Ascending aorta (tissue), 2 donors: ENCODE results near the gene PHF2. TPM values are rescaled to one million over a fixed set of nuclear protein-coding genes. Genes with fewer than 3 reads are reported as not detected.

Experiments
- DNase-seq, 2 donors: peaks; one replicate each; pipeline ENCODE4 v3.0.0-alpha.2; 2019; ENCODE audit warnings: low spot score in 2 of 2
- H3K27ac ChIP-seq, 2 donors: fragments of 200-600 bp; sonication (generic); one replicate each; pipeline ENCODE4 v1.5.1; 2016 to 2017; ENCODE audit warnings: mild to moderate bottlenecking in 1 of 2
- H3K27me3 ChIP-seq: fragments of 200-600 bp; sonication (generic); one replicate; pipeline ENCODE4 v1.5.1; 2017
- H3K36me3 ChIP-seq, 2 donors: fragments of 200-600 bp; sonication (generic); one replicate each; pipeline ENCODE4 v1.5.1; 2016
- H3K4me1 ChIP-seq, 2 donors: fragments of 200-600 bp; sonication (generic); one replicate each; pipeline ENCODE4 v1.5.1; 2016 to 2017; ENCODE audit warnings: mild to moderate bottlenecking in 1 of 2
- H3K4me3 ChIP-seq, 2 donors: fragments of 200-600 bp; sonication (generic); one replicate each; pipeline ENCODE4 v1.5.1; 2016 to 2017; ENCODE audit warnings: mild to moderate bottlenecking in 1 of 2
- H3K9me3 ChIP-seq, 2 donors: fragments of 200-600 bp; sonication (generic); one replicate each; pipeline ENCODE4 v1.5.1; 2016
- intact Hi-C: fragments of 100-400 bp; cut with DNase I; formaldehyde crosslinking; loops from one replicate; pipeline ENCODE4 v1.15.1; 2023
- total RNA-seq: library from RNA; depleted of rRNA; stranded (reverse); fragments of >200 nt; gene quantifications from one replicate; pipeline ENCODE4 v1.1.0, GENCODE V29; 2016
- TF ChIP-seq, protein P1 (sequence below), 3 experiments: fragments of 200-600 bp in 2 of 3; fragments of 450-650 bp in 1 of 3; sonication (generic) in 2 of 3; IDR thresholded peaks; one replicate each; pipeline ENCODE4 v1.5.1; 2016 to 2019; ENCODE audit warnings: antibody characterized with exemption in 3 of 3, mild to moderate bottlenecking in 1 of 3, moderate library complexity in 1 of 3

Gene PHF2
- total RNA-seq, 1 donor from 2014 or later, result 45.1 TPM

GRCh38 chr9:93658184-93658925, 82.0 kb downstream of the PHF2 start:
- TF ChIP-seq, protein P1, sequence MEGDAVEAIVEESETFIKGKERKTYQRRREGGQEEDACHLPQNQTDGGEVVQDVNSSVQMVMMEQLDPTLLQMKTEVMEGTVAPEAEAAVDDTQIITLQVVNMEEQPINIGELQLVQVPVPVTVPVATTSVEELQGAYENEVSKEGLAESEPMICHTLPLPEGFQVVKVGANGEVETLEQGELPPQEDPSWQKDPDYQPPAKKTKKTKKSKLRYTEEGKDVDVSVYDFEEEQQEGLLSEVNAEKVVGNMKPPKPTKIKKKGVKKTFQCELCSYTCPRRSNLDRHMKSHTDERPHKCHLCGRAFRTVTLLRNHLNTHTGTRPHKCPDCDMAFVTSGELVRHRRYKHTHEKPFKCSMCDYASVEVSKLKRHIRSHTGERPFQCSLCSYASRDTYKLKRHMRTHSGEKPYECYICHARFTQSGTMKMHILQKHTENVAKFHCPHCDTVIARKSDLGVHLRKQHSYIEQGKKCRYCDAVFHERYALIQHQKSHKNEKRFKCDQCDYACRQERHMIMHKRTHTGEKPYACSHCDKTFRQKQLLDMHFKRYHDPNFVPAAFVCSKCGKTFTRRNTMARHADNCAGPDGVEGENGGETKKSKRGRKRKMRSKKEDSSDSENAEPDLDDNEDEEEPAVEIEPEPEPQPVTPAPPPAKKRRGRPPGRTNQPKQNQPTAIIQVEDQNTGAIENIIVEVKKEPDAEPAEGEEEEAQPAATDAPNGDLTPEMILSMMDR (IDR thresholded peaks at IDR 0.05), result no peak
- Histone ChIP-seq H3K4me3 (no peak overlapping the region), H3K27ac (no peak overlapping the region), H3K4me1 (no peaks in the 10 kb centered on the region), H3K9me3 (no peaks in the 10 kb centered on the region), H3K36me3 (peaks cover 58 to 83% of the 10 kb centered on the region in 2 donors), H3K27me3 (no peaks in the 10 kb centered on the region)
- peak; percentile 3 to 60 for DNase-seq
- intact Hi-C loops, result no loop called here

GRCh38 chr9:93659044-93659836, 82.9 kb downstream of the PHF2 start:
- Histone ChIP-seq H3K27ac (no peak overlapping the region), H3K4me3 (no peak overlapping the region), H3K36me3 (peaks cover 61 to 83% of the 10 kb centered on the region in 2 donors), H3K4me1 (no peaks in the 10 kb centered on the region), H3K9me3 (no peaks in the 10 kb centered on the region), H3K27me3 (no peaks in the 10 kb centered on the region)
- intact Hi-C loops, result no loop called here
- TF ChIP-seq, protein P1 (IDR thresholded peaks at IDR 0.05), result no peak
- DNase-seq, result peak in 1 of 2 donors; percentile 55

DNA sequence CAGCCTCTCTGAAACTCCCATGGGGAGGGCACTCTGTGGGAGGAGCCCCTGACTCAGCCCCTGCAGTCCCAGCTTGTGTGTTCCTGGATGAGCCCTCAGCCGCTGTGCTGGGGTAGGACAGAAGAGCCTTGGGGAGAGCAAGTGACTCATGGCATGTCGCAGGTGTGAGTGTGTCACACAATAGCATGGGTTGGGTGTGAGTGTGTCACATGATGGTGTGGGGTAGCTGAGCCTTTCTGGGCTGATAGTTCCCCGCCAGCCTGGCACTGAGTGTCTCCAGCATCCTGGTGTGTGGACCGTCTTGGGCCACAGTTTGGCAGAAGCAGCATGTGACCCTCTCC, 83.4 kb downstream of the PHF2 start:
- peak; percentile 4 to 53 for DNase-seq
- H3K27ac ChIP-seq, result no peak overlapping the region
- TF ChIP-seq, protein P1 (IDR thresholded peaks at IDR 0.05), result no peak
- intact Hi-C loops, result no loop called here
- H3K4me3 ChIP-seq, result no peak overlapping the region
- H3K9me3 ChIP-seq, result no peaks in the 10 kb centered on the region
- no peaks in the 10 kb centered on the region for H3K27me3 ChIP-seq
- no peaks in the 10 kb centered on the region for H3K4me1 ChIP-seq
- H3K36me3 ChIP-seq, result peaks cover 55 to 83% of the 10 kb centered on the region in 2 donors

GRCh38 chr9:93660352-93661046, 84.1 kb downstream of the PHF2 start:
- Histone ChIP-seq H3K27ac (no peak overlapping the region), H3K4me3 (no peak overlapping the region), H3K4me1 (no peaks in the 10 kb centered on the region), H3K9me3 (no peaks in the 10 kb centered on the region), H3K36me3 (peaks cover 61 to 83% of the 10 kb centered on the region in 2 donors), H3K27me3 (no peaks in the 10 kb centered on the region)
- intact Hi-C loops, result no loop called here
- DNase-seq, result peak; percentile 5 to 42
- TF ChIP-seq, protein P1 (IDR thresholded peaks at IDR 0.05), result no peak

- DNase-seq, result no peak
- Histone ChIP-seq H3K27me3 (no peaks in the 10 kb centered on the region), H3K27ac (no peak overlapping the region), H3K4me1 (no peaks in the 10 kb centered on the region), H3K4me3 (no peak overlapping the region), H3K36me3 (peaks cover 61 to 82% of the 10 kb centered on the region in 2 donors), H3K9me3 (no peaks in the 10 kb centered on the region)
- intact Hi-C loops, result no loop called here
- TF ChIP-seq, protein P1 (IDR thresholded peaks at IDR 0.05), result no peak
Observed at GRCh38 chr9:93661591-93661990, 85.2 kb downstream of the PHF2 start.
